ENCODE data around the gene TRIM39. TPM values are rescaled to one million over a fixed set of nuclear protein-coding genes. Genes with fewer than 3 reads are reported as not detected.

Gene TRIM39
- total RNA-seq, 1 experiment from 2014 or later: 13.9 TPM

- H3K36me3 ChIP-seq (replicated peaks; ENCODE audit: control insufficient read depth, insufficient read depth, low read length): peaks cover 6% of the 10 kb centered on the region
- peak overlapping the region; percentile 21; the same call in 1 of the 2 replicates for H3K4me3 ChIP-seq (ENCODE audit: insufficient read depth, low read depth, low read length)
- no peaks in the 10 kb centered on the region for H3K27me3 ChIP-seq (ENCODE audit: control insufficient read depth, insufficient read depth, low read length)
- DNase-seq: peak; percentile 37
Observed at GRCh38 chr6:30344191-30344867, 17.6 kb downstream of the TRIM39 start.

DNA sequence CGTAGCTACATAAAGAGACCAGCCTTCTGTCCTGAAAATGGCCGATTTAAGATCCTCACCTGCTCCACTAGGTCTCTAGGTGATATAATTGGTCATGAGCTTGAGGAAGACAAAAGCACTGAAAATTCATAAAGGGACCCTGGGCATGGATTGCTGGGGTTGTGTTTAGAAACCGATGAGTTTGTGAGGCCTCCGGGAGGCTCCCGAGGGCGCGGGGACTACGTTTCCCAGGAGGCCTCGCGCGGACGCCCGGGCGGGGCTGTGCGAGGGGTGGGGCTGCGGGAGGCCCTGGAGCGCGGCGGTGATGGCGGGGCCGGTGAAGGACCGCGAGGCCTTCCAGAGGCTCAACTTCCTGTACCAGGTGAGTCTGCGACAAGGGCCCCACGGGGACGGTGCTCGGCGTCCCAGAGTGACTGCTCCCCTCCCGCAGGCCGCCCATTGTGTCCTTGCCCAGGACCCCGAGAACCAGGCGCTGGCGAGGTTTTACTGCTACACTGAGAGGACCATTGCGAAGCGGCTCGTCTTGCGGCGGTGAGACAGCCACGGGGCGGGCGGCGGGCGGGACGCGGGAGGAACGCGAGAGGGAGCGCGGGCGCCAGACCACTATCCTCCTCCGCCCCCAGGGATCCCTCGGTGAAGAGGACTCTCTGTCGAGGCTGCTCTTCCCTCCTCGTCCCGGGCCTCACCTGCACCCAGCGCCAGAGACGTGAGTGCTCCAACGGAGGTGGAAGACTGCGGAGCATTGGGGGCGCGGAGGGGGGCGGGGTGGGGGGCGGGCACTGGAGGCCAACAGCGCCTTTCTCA is 18.3 kb downstream of the TRIM39 start, which contains the start of gene RPP21:
RPP21 (plus strand) TSS at position 289 of the 804 bp plus-strand sequence; CDS start at position 305, 16 bp downstream.
- H3K4me3 ChIP-seq (ENCODE audit: insufficient read depth, low read depth, low read length): peak within 1 kb of the TSS; percentile 84
- DNase-seq: peak; percentile 97
- no peaks in the 10 kb centered on the region for H3K27me3 ChIP-seq (ENCODE audit: control insufficient read depth, insufficient read depth, low read length)
- peaks cover 6% of the 10 kb centered on the region for H3K36me3 ChIP-seq (replicated peaks; ENCODE audit: control insufficient read depth, insufficient read depth, low read length)

- H3K27me3 ChIP-seq (ENCODE audit: control insufficient read depth, insufficient read depth, low read length): no peaks in the 10 kb centered on the region
- peak overlapping the region; percentile 84 for H3K4me3 ChIP-seq (ENCODE audit: insufficient read depth, low read depth, low read length)
- no peak for DNase-seq
- peaks cover 6% of the 10 kb centered on the region for H3K36me3 ChIP-seq (replicated peaks; ENCODE audit: control insufficient read depth, insufficient read depth, low read length)
Observed at GRCh38 chr6:30345852-30346251, 19.1 kb downstream of the TRIM39 start.

GRCh38 chr6:30348957-30349356 is 22.2 kb downstream of the TRIM39 start:
- no peaks in the 10 kb centered on the region for H3K27me3 ChIP-seq (ENCODE audit: control insufficient read depth, insufficient read depth, low read length)
- no peaks in the 10 kb centered on the region; the same call in 1 of the 2 replicates for H3K36me3 ChIP-seq (replicated peaks; ENCODE audit: control insufficient read depth, insufficient read depth, low read length)
- no peak overlapping the region for H3K4me3 ChIP-seq (ENCODE audit: insufficient read depth, low read depth, low read length)
- DNase-seq: no peak

GRCh38 chr6:30349421-30350177 is 22.9 kb downstream of the TRIM39 start:
- H3K27me3 ChIP-seq (ENCODE audit: control insufficient read depth, insufficient read depth, low read length): no peaks in the 10 kb centered on the region

GRCh38 chr6:30350524-30350923 is 23.8 kb downstream of the TRIM39 start:
- no peak for DNase-seq
- Histone ChIP-seq H3K36me3 (replicated peaks; ENCODE audit: control insufficient read depth, insufficient read depth, low read length) (no peaks in the 10 kb centered on the region; the same call in 1 of the 2 replicates), H3K27me3 (ENCODE audit: control insufficient read depth, insufficient read depth, low read length) (no peaks in the 10 kb centered on the region), H3K4me3 (ENCODE audit: insufficient read depth, low read depth, low read length) (no peak overlapping the region)

More at GRCh38 chr6:30349421-30350177, 22.9 kb downstream of the TRIM39 start:
- no peak overlapping the region for H3K4me3 ChIP-seq (ENCODE audit: insufficient read depth, low read depth, low read length)
- no peaks in the 10 kb centered on the region; the same call in 1 of the 2 replicates for H3K36me3 ChIP-seq (replicated peaks; ENCODE audit: control insufficient read depth, insufficient read depth, low read length)
- DNase-seq: no peak

- H3K27me3 ChIP-seq (ENCODE audit: control insufficient read depth, insufficient read depth, low read length): no peaks in the 10 kb centered on the region
- no peaks in the 10 kb centered on the region for H3K36me3 ChIP-seq (replicated peaks; ENCODE audit: control insufficient read depth, insufficient read depth, low read length)
- DNase-seq: no peak
- H3K4me3 ChIP-seq (ENCODE audit: insufficient read depth, low read depth, low read length): no peak overlapping the region
Observed at GRCh38 chr6:30352550-30352949, 25.8 kb downstream of the TRIM39 start.

DNA sequence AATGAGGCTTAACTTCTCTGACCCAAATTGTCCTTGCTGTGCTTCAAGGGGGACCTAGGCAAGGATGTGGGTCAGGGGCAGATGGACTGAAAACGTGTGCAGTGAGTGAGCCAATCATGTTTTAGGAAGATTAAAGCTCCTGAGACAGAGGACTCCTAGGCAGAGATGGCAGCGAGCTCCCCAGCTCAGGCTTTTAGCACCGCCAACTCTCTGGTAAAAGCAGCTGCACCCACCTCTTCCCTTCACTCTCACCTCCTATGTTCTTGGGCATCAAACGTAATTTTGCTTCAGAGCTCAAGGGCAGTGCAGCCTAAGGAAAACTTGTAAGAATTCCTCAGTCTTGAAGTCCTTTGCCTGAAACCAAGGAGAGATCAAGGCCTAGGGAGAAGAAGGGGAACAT is 28.6 kb downstream of the TRIM39 start:
- no peak overlapping the region for H3K4me3 ChIP-seq (ENCODE audit: insufficient read depth, low read depth, low read length)
- H3K27me3 ChIP-seq (ENCODE audit: control insufficient read depth, insufficient read depth, low read length): peaks cover 26% of the 10 kb centered on the region
- no peak for DNase-seq
- H3K36me3 ChIP-seq (replicated peaks; ENCODE audit: control insufficient read depth, insufficient read depth, low read length): no peaks in the 10 kb centered on the region

DNA sequence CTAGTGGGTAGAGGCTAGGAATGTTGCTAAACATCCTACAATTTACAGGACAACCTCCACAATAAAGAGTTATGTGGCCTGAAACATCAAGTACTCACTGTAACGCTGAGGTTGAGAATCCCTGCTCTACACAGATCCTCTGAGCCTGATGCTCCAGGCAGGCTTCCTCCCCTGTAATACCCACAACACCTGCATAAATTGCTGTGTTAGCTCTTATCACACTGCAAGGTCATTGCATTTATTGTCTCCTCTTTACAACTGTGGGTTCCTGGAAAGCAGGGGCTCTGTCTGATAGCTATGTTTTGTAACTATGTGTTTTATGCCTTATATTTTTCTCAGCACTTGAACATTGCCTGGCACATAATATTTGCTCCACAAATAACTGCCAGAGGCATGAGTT is 29.8 kb downstream of the TRIM39 start:
- Histone ChIP-seq H3K27me3 (ENCODE audit: control insufficient read depth, insufficient read depth, low read length) (peaks cover 26% of the 10 kb centered on the region), H3K4me3 (ENCODE audit: insufficient read depth, low read depth, low read length) (no peak overlapping the region), H3K36me3 (replicated peaks; ENCODE audit: control insufficient read depth, insufficient read depth, low read length) (no peaks in the 10 kb centered on the region)
- DNase-seq: no peak

DNA sequence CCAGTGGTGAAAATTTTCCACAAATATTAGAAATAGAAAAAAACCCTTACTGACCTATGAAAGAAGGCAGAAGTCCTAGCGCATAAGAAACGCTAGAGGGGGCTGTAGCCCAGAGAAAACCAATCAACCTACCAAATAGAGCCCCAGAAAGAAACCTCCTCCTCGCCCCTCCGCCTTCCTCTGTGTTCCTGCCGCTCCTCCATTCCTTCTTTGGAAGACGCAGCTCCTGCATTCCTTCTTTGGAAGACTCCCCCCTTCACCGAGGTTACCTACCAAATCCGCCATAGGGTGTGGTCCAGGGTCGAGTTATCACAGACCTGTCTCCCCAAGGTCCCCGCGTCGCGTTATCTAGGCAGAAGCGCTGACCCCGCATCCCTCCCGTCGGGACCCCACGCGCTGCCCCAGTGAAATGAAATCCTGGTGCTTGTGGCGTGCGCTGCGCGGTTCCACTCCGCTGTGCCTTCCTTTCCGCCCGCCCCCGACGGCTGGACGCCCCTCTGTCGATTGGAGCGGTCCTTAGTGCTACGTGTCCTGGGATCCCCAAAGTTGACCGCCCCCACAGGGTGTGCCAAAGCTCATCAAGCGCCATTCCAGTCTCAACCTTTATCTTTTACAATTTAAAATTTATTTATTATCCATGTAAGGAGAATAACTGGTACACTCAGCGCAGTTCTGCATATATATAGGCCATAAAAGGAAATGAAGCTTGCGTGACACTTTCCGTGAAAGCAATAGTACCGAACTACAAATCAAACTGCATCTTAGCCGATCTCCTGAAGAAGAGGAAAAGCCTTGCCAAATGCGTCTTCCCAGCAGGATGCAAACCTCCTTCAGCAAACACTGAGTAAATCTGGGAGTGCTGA is 31.2 kb downstream of the TRIM39 start:
- peaks cover 26% of the 10 kb centered on the region for H3K27me3 ChIP-seq (ENCODE audit: control insufficient read depth, insufficient read depth, low read length)

DNA sequence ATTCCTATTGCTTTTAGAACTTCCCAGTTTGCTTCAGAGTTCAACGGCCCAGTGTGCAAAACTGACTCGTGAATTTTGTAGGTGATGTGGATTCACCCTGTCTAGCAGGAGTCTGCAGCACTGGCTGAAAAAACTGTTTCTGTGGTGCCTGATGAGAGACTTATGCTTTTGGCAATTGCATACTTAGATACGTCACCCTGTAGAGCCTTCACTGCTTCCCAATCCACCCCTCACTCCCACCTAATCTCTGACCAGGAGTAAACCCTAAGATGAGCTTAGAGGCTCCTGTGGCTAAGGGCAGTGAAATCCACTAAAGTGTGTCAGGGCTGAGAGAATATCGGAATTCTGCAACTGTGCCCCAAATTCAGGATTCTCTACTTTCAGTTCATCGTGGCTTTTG is 32.5 kb downstream of the TRIM39 start:
- H3K4me3 ChIP-seq (ENCODE audit: insufficient read depth, low read depth, low read length): no peak overlapping the region
- DNase-seq: no peak
- peaks cover 28% of the 10 kb centered on the region for H3K27me3 ChIP-seq (ENCODE audit: control insufficient read depth, insufficient read depth, low read length)
- no peaks in the 10 kb centered on the region for H3K36me3 ChIP-seq (replicated peaks; ENCODE audit: control insufficient read depth, insufficient read depth, low read length)

More for the DNA sequence above, 31.2 kb downstream of the TRIM39 start:
- H3K4me3 ChIP-seq (ENCODE audit: insufficient read depth, low read depth, low read length): peak overlapping the region; percentile 58
- peak; percentile 85 for DNase-seq
- H3K36me3 ChIP-seq (replicated peaks; ENCODE audit: control insufficient read depth, insufficient read depth, low read length): no peaks in the 10 kb centered on the region

DNA sequence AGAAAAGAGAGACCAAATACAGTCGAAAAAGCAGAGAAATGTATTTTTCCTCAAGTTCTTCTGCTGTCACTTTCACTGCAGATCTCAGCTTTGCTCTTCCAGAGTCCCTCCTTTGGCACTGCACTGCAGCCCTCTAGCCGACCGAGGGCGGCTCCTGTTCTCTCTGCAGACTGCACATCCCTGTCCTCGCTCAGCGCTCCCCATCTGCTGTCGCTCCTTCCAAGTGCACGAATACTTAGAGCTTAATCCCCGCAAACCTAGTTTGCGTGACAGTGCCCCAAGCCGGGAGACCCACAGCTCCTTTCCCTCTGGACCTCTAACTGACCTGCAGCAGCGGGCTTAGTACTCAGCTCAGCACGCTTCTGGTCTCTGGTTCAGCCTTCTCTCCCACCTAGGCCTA is 33.4 kb downstream of the TRIM39 start:
- H3K4me3 ChIP-seq (ENCODE audit: insufficient read depth, low read depth, low read length): no peak overlapping the region
- peaks cover 28% of the 10 kb centered on the region for H3K27me3 ChIP-seq (ENCODE audit: control insufficient read depth, insufficient read depth, low read length)
- no peaks in the 10 kb centered on the region for H3K36me3 ChIP-seq (replicated peaks; ENCODE audit: control insufficient read depth, insufficient read depth, low read length)
- no peak for DNase-seq

GRCh38 chr6:30361661-30362060 is 34.9 kb downstream of the TRIM39 start:
- no peak for DNase-seq
- no peaks in the 10 kb centered on the region for H3K36me3 ChIP-seq (replicated peaks; ENCODE audit: control insufficient read depth, insufficient read depth, low read length)
- H3K4me3 ChIP-seq (ENCODE audit: insufficient read depth, low read depth, low read length): no peak overlapping the region
- peaks cover 30% of the 10 kb centered on the region for H3K27me3 ChIP-seq (ENCODE audit: control insufficient read depth, insufficient read depth, low read length)

DNA sequence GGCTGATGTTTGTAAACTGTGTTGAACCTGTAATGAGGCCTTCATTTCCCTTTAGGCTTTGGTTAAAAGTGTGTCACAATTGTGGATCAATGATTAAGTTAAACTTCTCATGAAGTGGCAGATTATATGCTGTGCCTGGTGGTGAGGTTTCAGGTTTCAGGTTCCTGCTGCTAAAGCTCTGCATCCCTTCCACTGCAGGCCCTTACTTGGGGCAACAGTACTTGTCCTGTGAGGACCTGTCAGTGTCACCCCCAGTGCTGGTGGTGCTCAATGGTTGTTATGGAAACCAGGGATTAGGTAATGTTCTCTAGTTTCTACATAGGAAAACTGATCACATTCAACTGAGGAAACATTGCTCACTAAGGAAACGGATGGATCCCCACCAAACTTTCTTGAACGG is 36.7 kb downstream of the TRIM39 start:
- H3K4me3 ChIP-seq (ENCODE audit: insufficient read depth, low read depth, low read length): no peak overlapping the region
- H3K27me3 ChIP-seq (ENCODE audit: control insufficient read depth, insufficient read depth, low read length): peaks cover 22% of the 10 kb centered on the region
- no peak for DNase-seq
- no peaks in the 10 kb centered on the region for H3K36me3 ChIP-seq (replicated peaks; ENCODE audit: control insufficient read depth, insufficient read depth, low read length)

Measured in H7 (cell line).